Measurements from ENCODE around the gene PEAK3. TPM values are rescaled to one million over a fixed set of nuclear protein-coding genes. Genes with fewer than 3 reads are reported as not detected.
A peak's percentile ranks its signal among the peaks of the same experiment; 100 is the strongest.

The PEAK3 gene
- total RNA-seq, 4 donors from 2014 or later: 0.26 to 0.40 TPM; not detected in 2

DNA sequence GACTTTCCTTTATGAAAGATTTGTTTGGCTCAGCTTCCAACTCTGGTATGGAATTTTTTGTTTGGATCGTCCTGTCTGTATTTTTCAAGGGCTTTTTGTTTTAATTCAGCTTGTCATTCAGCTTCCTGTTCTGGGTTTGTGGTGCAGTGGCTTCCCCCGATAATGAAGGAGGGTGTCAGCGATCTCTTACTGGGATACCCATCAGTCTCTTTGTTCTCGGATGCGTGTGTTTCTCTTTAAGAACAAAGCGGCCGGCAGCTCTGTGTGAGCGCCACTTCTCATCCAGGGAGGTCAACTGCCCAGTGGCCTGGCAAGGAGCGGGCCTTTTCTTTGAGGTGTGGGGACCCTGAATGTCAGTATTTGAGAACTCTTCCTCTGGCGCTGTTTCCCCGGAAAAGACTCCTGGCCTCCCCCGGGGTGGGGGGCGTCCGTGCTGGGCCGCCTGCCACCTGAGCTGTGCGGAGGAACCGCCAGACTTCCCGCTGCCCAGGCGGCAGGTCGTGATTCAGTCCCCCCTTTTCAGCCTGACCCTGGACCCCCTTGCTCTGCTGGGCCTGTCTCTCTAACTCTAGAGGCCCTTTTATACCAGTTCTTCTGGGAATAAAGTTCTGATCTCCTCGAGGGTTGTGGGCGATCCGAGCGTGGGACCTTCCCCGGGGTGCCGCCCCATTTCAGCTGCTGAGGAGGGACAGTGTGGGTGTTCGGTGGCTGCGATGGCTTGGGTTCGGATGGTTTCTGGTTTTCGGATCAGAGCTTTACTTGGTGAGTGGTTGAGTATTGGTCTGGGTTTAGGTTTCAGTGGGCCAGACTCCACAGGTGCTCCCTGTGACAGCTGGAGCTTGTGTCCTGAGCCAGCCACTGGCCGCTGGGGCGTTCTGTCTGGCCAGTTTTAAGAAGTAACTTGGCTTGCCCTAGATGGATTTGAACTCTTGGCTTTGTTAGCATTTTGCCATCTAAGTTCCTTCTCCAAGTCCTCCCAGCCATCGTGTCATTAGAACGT lies 41.9 kb downstream of the PEAK3 start:
- H3K27me3 ChIP-seq: no peaks in the 10 kb centered on the region
- peaks cover 13 to 39% of the 10 kb centered on the region in 2 donors for H3K4me1 ChIP-seq
- H3K9me3 ChIP-seq: no peaks in the 10 kb centered on the region
- intact Hi-C loops (cut with DNase I; ENCODE audit: low total_unique reads): loop anchor here (5.0 kb wide), 1 partner anchor 32 kb away; no protein-coding TSS in a partner anchor
- DNase-seq: no peak
- H3K36me3 ChIP-seq: no peaks in the 10 kb centered on the region
- H3K4me3 ChIP-seq: peak overlapping the region in 1 of 2 donors; percentile 21
- peak overlapping the region; percentile 7 to 53 for H3K27ac ChIP-seq
- TF ChIP-seq POLR2A (IDR thresholded peaks at IDR 0.05): no peak
- TF ChIP-seq, protein P1, sequence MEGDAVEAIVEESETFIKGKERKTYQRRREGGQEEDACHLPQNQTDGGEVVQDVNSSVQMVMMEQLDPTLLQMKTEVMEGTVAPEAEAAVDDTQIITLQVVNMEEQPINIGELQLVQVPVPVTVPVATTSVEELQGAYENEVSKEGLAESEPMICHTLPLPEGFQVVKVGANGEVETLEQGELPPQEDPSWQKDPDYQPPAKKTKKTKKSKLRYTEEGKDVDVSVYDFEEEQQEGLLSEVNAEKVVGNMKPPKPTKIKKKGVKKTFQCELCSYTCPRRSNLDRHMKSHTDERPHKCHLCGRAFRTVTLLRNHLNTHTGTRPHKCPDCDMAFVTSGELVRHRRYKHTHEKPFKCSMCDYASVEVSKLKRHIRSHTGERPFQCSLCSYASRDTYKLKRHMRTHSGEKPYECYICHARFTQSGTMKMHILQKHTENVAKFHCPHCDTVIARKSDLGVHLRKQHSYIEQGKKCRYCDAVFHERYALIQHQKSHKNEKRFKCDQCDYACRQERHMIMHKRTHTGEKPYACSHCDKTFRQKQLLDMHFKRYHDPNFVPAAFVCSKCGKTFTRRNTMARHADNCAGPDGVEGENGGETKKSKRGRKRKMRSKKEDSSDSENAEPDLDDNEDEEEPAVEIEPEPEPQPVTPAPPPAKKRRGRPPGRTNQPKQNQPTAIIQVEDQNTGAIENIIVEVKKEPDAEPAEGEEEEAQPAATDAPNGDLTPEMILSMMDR (IDR thresholded peaks at IDR 0.05): no peak

DNA sequence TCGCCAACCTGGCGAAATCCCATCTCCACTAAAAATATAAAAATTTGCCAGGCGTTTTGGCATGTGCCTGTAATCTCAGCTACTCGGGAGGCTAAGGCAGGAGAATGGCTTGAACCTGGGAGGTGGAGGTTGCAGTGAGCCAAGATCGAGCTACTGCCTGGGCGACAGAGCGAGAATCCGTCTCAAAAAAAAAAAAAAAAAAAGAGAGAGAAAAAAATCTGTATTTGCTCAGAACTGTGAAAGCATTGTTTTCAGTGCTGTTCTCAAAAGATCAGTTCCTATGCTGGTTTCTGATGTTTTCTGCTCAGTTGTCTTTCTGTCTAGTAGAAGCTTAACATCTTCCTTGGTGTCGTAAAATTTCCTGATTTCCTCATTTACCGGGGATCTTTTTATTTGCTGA lies 42.8 kb downstream of the PEAK3 start:
- H3K4me1 ChIP-seq: peaks cover 13 to 46% of the 10 kb centered on the region in 2 donors
- H3K27ac ChIP-seq: peak overlapping the region in 1 of 2 donors; percentile 53
- H3K36me3 ChIP-seq: no peaks in the 10 kb centered on the region
- no peak for DNase-seq
- TF ChIP-seq, protein P1 (IDR thresholded peaks at IDR 0.05): no peak
- no peak for TF ChIP-seq POLR2A (IDR thresholded peaks at IDR 0.05)
- no peak overlapping the region for H3K4me3 ChIP-seq
- intact Hi-C loops (cut with DNase I; ENCODE audit: low total_unique reads): loop anchor here (5.0 kb wide), 1 partner anchor 33 kb away; no protein-coding TSS in a partner anchor
- H3K27me3 ChIP-seq: no peaks in the 10 kb centered on the region
- H3K9me3 ChIP-seq: no peaks in the 10 kb centered on the region

DNA sequence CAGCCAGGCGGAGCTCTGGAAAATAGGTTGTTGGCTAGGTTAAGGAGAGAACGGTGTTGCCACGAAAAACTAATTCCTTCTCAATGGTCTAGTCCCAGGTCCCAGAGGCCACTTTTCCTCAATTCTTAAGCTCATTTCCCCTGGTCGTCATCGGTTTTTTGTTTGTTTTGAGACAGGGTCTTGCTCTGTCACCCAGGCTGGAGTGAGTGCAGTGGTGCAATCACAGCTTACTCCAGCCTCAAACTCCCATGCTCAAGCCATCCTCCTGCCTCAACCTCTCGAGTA lies 44.2 kb downstream of the PEAK3 start:
- H3K4me1 ChIP-seq: peaks cover 13 to 46% of the 10 kb centered on the region in 2 donors
- no peak overlapping the region for H3K27ac ChIP-seq
- no peaks in the 10 kb centered on the region for H3K9me3 ChIP-seq
- H3K27me3 ChIP-seq: no peaks in the 10 kb centered on the region
- no peak for TF ChIP-seq POLR2A (IDR thresholded peaks at IDR 0.05)
- TF ChIP-seq, protein P1 (IDR thresholded peaks at IDR 0.05): no peak
- DNase-seq: no peak
- peak overlapping the region; percentile 92 to 93 for H3K4me3 ChIP-seq
- intact Hi-C loops (cut with DNase I; ENCODE audit: low total_unique reads): loop anchor here (5.0 kb wide), 1 partner anchor 34 kb away; no protein-coding TSS in a partner anchor
- H3K36me3 ChIP-seq: no peaks in the 10 kb centered on the region

DNA sequence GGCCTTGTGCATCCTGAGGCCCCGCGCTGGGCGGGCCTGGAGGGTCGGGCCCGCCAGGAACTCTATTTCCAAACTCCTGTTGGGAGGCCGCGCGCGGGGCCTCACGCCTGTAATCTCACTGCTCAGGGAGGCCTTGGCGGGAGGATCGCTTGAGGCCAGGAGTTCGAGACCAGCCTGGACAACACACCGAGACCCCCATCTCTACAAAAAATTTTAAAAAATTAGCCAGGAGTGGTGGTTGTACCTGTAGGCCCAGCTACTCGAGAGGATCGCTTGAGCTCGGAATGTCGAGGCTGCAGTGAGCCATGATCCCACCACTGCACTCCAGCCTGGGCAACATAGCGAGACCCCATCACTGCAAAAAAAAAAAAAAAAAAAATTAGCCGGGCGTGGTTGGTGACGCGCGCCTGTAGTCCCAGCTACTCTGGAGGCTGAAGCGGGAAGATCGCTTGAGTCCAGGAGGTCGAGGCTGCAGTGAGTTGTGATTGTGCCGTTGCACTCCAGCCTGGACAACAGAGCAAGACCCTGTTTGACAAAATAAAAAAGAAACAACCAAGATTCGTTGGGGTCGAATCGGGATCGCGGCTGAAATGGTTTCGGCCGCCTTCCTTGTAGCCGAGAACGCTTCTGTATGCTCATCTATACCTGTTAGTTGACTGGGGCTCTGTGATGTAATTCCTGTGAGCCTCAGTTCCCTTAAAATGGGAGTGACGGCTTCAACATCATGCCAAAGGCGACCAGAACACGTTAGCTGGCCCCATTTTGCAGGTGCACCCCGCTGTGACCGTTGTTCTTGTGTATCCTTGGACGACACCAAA lies 44.7 kb downstream of the PEAK3 start:
- no peak for DNase-seq
- Histone ChIP-seq H3K4me3 (peak overlapping the region; percentile 92 to 93), H3K36me3 (no peaks in the 10 kb centered on the region), H3K4me1 (peaks cover 13 to 46% of the 10 kb centered on the region in 2 donors), H3K27ac (peak overlapping the region; percentile 99), H3K9me3 (no peaks in the 10 kb centered on the region), H3K27me3 (no peaks in the 10 kb centered on the region)
- no peak for TF ChIP-seq POLR2A (IDR thresholded peaks at IDR 0.05)
- TF ChIP-seq, protein P1 (IDR thresholded peaks at IDR 0.05): no peak
- intact Hi-C loops (cut with DNase I; ENCODE audit: low total_unique reads): loop anchor here (5.0 kb wide), 1 partner anchor 35 kb away; no protein-coding TSS in a partner anchor

Measured in uterus (tissue), 4 donors.